Nephron (organoid): ENCODE results near the gene CCK.
"Not testable (repeated sequence)": the region's sequence is repeated elsewhere in the genome, so short reads cannot be mapped to it uniquely, and the experiment has no call there.

Source experiments
- H3K27ac Mint-ChIP-seq, 3 experiments: 2 replicates each; pipeline ENCODE4 v1.8.0; 2020; ENCODE audit warnings: mixed read lengths in 3 of 3, mild to moderate bottlenecking in 2 of 3, moderate library complexity in 1 of 3
- H3K27me3 Mint-ChIP-seq: 2 replicates; pipeline ENCODE4 v1.8.0; 2021; ENCODE audit warnings: low read depth, mild to moderate bottlenecking, moderate library complexity, mixed read lengths
- H3K36me3 Mint-ChIP-seq: 2 replicates; pipeline ENCODE4 v1.8.0; 2020; ENCODE audit warnings: low read depth, mixed read lengths
- H3K4me1 Mint-ChIP-seq: 2 replicates; pipeline ENCODE4 v1.8.0; 2020; ENCODE audit warnings: mixed read lengths
- H3K4me3 Mint-ChIP-seq, 3 experiments: 2 replicates each; pipeline ENCODE4 v1.8.0; 2020; ENCODE audit warnings: mild to moderate bottlenecking in 3 of 3, mixed read lengths in 3 of 3, moderate library complexity in 2 of 3
- H3K9me3 Mint-ChIP-seq: 2 replicates; pipeline ENCODE4 v1.8.0; 2020; ENCODE audit warnings: mixed read lengths
- TF ChIP-seq, protein P1 (sequence below), 3 experiments: fragments of 200-600 bp; sonication (generic); IDR thresholded peaks; one replicate each; pipeline ENCODE4 v1.5.0; 2021; ENCODE audit warnings: antibody characterized with exemption in 3 of 3; ENCODE audit not compliant: unreplicated experiment in 3 of 3

The CCK gene

DNA sequence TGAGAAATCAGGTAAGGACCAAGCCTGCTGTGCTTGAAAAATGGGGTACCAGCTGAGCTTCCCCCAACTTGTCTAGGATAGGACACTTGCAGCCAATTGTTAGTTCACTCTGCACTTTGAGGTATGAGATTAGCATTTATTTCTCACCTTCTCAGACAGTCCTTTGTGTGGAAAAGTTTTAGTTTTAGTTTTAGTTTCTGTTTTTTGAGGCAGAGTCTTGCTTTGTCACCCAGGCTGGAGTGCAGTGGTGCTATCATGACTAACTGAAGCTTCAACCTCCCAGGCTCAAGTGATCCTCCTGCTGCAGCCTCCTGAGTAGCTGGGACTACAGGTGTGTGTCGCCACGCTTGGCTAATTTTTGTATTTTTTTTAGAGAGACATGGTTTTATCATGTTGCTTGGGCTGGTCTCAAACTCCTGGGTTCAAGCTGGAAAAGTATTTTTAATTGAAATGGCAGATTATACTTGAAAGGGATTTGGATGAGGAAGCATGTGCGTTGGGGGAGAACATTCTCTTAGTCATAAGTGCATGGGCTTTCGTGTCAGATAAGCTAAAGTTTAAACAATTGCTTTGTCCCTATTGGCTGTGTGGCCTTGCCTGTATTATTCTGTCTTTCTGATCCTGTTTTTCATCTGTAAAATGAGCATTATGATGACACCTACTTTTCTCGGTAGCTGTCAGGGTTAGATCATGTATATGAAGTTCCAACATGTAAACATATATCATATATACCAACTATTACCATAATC lies 25.2 kb upstream of the CCK start:
- Mint-ChIP-seq H3K9me3 (peaks cover 8% of the 10 kb centered on the region), H3K4me3 (no peak overlapping the region), H3K36me3 (no peaks in the 10 kb centered on the region), H3K27me3 (peaks cover 8% of the 10 kb centered on the region), H3K27ac (no peak overlapping the region), H3K4me1 (no peaks in the 10 kb centered on the region)
- TF ChIP-seq, protein P1, sequence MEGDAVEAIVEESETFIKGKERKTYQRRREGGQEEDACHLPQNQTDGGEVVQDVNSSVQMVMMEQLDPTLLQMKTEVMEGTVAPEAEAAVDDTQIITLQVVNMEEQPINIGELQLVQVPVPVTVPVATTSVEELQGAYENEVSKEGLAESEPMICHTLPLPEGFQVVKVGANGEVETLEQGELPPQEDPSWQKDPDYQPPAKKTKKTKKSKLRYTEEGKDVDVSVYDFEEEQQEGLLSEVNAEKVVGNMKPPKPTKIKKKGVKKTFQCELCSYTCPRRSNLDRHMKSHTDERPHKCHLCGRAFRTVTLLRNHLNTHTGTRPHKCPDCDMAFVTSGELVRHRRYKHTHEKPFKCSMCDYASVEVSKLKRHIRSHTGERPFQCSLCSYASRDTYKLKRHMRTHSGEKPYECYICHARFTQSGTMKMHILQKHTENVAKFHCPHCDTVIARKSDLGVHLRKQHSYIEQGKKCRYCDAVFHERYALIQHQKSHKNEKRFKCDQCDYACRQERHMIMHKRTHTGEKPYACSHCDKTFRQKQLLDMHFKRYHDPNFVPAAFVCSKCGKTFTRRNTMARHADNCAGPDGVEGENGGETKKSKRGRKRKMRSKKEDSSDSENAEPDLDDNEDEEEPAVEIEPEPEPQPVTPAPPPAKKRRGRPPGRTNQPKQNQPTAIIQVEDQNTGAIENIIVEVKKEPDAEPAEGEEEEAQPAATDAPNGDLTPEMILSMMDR (IDR thresholded peaks at IDR 0.05; ENCODE audit: unreplicated experiment in 3 of 3), result no peak

DNA sequence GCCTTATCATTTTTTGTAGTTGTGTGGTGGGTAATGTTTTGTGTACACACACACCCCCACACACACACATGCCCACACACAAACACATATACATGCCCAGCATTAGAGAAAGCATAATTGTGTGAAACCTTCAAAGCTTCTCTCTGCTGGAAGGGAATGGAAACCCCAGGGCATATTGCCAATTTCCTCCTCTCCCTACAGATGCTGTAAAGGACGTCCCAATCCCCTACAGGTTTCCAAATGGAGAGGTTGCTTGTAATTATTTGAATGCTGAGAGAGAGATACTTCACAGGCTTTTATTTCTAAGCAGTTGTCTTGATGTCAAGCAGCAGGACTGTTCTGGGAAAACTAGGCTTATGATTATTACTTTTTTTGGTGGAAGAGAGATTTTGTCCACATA lies 23.0 kb upstream of the CCK start:
- Mint-ChIP-seq H3K9me3 (peaks cover 9% of the 10 kb centered on the region), H3K4me3 (no peak overlapping the region), H3K4me1 (no peaks in the 10 kb centered on the region), H3K27ac (no peak overlapping the region), H3K36me3 (no peaks in the 10 kb centered on the region), H3K27me3 (peaks cover 4% of the 10 kb centered on the region)
- TF ChIP-seq, protein P1 (IDR thresholded peaks at IDR 0.05; ENCODE audit: unreplicated experiment in 3 of 3), result no peak

DNA sequence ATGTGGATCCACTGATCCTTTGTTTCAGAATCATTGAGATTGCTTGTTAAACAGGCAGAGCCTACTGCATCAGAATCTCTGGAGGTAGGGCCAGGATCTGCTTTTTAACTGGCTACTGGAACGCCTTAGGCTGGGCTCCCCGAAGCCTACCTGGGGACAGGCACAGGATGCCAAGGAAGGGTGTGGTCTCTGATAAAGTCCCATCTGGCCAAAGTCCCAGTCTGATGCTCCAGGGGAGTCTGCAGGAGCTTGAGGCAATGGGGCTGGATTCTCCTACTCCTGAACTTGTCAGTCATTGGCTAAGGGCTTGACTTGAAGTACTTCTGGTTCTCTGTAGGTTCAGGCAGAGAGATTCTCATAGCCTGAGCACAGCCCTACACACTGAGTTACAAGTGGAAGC lies 22.4 kb upstream of the CCK start:
- TF ChIP-seq, protein P1 (IDR thresholded peaks at IDR 0.05; ENCODE audit: unreplicated experiment in 3 of 3), result no peak
- no peak overlapping the region for H3K4me3 Mint-ChIP-seq
- H3K27ac Mint-ChIP-seq, result no peak overlapping the region
- no peaks in the 10 kb centered on the region for H3K4me1 Mint-ChIP-seq
- no peaks in the 10 kb centered on the region for H3K36me3 Mint-ChIP-seq
- peaks cover 9% of the 10 kb centered on the region for H3K9me3 Mint-ChIP-seq
- peaks cover 4% of the 10 kb centered on the region for H3K27me3 Mint-ChIP-seq

DNA sequence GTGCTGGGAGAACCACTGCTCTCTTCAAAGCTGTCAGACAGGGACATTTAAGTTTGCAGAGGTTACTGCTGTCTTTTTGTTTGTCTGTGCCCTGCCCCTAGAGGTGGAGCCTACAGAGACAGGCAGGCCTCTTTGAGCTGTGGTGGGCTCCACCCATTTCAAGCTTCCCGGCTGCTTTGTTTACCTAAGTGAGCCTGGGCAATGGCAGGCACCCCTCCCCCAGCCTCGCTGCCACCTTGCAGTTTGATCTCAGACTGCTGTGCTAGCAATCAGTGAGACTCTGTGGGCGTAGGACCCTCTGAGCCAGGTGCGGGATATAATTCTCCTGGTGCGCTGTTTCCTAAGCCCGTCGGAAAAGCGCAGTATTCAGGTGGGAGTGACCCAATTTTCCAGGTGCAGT lies 21.4 kb upstream of the CCK start:
- not testable (repeated sequence) for H3K27me3 Mint-ChIP-seq, H3K27ac Mint-ChIP-seq, H3K36me3 Mint-ChIP-seq, H3K4me1 Mint-ChIP-seq, H3K4me3 Mint-ChIP-seq
- H3K9me3 Mint-ChIP-seq, result peaks cover 11% of the 10 kb centered on the region

DNA sequence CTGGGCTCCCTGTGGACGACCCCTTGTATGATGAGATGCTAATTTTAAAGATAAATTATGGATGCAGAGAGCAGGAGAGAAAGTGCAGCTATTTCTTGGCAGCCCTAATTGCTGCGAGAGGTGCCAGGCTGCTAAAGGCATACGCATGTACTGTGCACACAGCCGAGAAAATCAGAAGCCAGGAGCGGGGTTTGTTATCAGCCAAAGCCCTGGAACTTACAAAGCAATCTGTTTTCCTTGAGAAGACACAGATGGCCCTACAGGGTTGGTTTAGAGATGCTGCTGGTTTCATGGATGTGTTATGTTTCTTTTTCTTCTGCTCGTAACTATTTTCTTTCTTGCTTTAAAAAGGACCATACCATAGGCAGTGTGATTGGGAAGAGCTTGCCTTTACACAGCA lies 11.7 kb upstream of the CCK start:
- Mint-ChIP-seq H3K27me3 (peaks cover 11% of the 10 kb centered on the region), H3K4me3 (no peak overlapping the region), H3K36me3 (no peaks in the 10 kb centered on the region), H3K27ac (no peak overlapping the region), H3K4me1 (no peaks in the 10 kb centered on the region), H3K9me3 (peaks cover 34% of the 10 kb centered on the region)
- TF ChIP-seq, protein P1 (IDR thresholded peaks at IDR 0.05; ENCODE audit: unreplicated experiment in 3 of 3), result no peak

DNA sequence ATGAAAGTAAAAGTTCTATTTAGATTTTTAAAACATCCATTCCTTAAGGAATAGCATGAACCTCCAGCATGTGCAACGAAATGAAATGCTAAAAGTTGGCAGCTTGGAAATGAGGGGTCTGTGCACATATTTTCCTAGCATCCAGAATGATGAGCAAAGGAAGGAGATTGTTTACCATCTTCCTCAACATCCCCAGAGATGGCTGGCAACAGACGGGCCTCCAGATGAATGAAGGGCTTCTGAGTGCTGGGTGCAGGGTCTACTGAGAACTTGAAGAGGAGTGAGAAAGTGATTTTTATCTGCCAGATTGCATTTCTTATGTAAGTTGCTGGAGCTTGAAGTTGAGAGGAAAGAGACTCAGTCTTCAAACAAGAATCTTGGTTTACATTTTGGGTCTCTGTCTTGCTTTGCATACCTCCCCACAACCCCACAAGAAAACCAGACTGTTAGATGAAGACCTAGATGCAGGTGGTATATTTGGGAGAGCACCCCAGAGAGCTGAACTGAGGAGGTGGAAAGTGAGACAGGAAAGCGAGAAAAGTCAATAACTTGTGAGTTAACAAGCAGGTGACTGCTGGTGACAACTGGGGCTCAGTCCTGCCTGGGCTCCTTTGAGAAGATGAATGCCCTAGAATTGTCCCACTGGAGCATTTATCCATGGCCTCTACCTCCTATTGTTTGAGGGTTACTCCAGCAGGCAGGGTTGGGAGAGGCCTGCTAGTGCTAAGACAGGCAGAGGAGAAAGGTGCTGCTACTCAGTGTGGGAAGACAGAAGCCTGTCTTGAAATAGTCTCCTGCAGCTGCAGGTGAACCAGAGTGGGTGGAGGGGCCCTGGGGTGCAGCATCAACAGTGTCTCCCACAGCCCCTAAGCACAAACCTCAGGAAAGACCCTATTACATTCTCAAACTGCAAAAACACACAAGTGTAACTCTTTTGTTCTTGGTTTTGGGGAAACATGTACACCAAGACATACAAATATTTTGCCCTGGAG lies 10.5 kb upstream of the CCK start:
- Mint-ChIP-seq H3K4me3 (no peak overlapping the region), H3K36me3 (no peaks in the 10 kb centered on the region), H3K4me1 (no peaks in the 10 kb centered on the region), H3K27ac (no peak overlapping the region), H3K27me3 (peaks cover 19% of the 10 kb centered on the region), H3K9me3 (peaks cover 32% of the 10 kb centered on the region)
- TF ChIP-seq, protein P1 (IDR thresholded peaks at IDR 0.05; ENCODE audit: unreplicated experiment in 3 of 3), result no peak
